Stomach (tissue), 9 donors: ENCODE results near the gene GMDS. TPM values are rescaled to one million over a fixed set of nuclear protein-coding genes. Genes with fewer than 3 reads are reported as not detected.

Experiments
- DNase-seq, 2 donors: peaks; one replicate each; pipeline versions ENCODE4 v3.0.0 to v3.0.0-alpha.2; 2013 to 2019
- H3K27ac ChIP-seq, 5 donors: fragments of 200-600 bp in 4 of 5; sonication (generic) in 4 of 5; one replicate each; pipeline ENCODE4 v1.5.1; 2013 to 2019; ENCODE audit warnings: mild to moderate bottlenecking in 1 of 5, moderate library complexity in 1 of 5
- H3K27me3 ChIP-seq, 3 donors: fragments of 200-600 bp; sonication (generic); one replicate each; pipeline ENCODE4 v1.5.1; 2017 to 2019; ENCODE audit warnings: mixed run types in 1 of 3
- H3K36me3 ChIP-seq, 4 donors: fragments of 200-600 bp; sonication (generic); 1 replicate in 3 of 4; 2 replicates in 1 of 4; pipeline ENCODE4 v1.5.1; 2016 to 2019
- H3K4me1 ChIP-seq, 4 donors: fragments of 200-600 bp; sonication (generic); one replicate each; pipeline ENCODE4 v1.5.1; 2016 to 2019
- H3K4me3 ChIP-seq, 4 donors: fragments of 200-600 bp; sonication (generic) in 3 of 4; one replicate each; pipeline ENCODE4 v1.5.1; 2016 to 2019; ENCODE audit warnings: mild to moderate bottlenecking in 1 of 4
- H3K9me3 ChIP-seq, 4 donors: fragments of 200-600 bp; sonication (generic); one replicate each; pipeline ENCODE4 v1.5.1; 2016 to 2019
- CTCF ChIP-seq, 7 experiments: fragments of 450-650 bp in 4 of 7; fragments of 200-600 bp in 3 of 7; sonication (generic) in 3 of 7; IDR thresholded peaks; one replicate each; pipeline ENCODE4 v1.5.1; 2016 to 2019; ENCODE audit warnings: antibody characterized with exemption in 7 of 7, control low read depth in 2 of 7, mild to moderate bottlenecking in 1 of 7
- EP300 ChIP-seq: sonication (generic); formaldehyde crosslinking; IDR thresholded peaks from one replicate; pipeline ENCODE4 v1.6.1; 2017; ENCODE audit warnings: antibody characterized with exemption
- POLR2A ChIP-seq, 4 donors: fragments of 450-650 bp; IDR thresholded peaks; one replicate each; pipeline ENCODE4 v1.6.1; 2016; ENCODE audit warnings: antibody characterized with exemption in 4 of 4, control low read depth in 2 of 4, mild to moderate bottlenecking in 1 of 4, moderate library complexity in 1 of 4
- POLR2AphosphoS5 ChIP-seq, 3 donors: sonication (generic); formaldehyde crosslinking; IDR thresholded peaks; one replicate each; pipeline ENCODE4 v1.6.1; 2016; ENCODE audit warnings: antibody characterized with exemption in 3 of 3
- WGBS, 5 donors: extraction: QIAGEN DNeasy Blood & Tissue Kit in 3 of 5; methylation state at CpG; one replicate each; pipeline versions ENCODE4 v1.1.5 to v1.1.7; 2013 to 2018; 5-methylcytosine and 5-hydroxymethylcytosine counted together
- intact Hi-C: fragments of 100-400 bp; cut with DNase I; formaldehyde crosslinking; loops from one replicate; pipeline ENCODE4 v1.15.1; 2023; ENCODE audit warnings: low total_unique reads
- polyA plus RNA-seq, 3 donors: library from polyadenylated mRNA; stranded (reverse); fragments of 200-250 nt; gene quantifications; one replicate each; pipeline ENCODE4 v1.2.3, GENCODE V29; 2013
- total RNA-seq, 5 donors: library from RNA; depleted of rRNA; stranded (reverse); fragments of >200 nt; gene quantifications; one replicate each; pipeline versions ENCODE4 v1.1.0 to v1.2.3, GENCODE V29; 2014 to 2016
- donor health status: healthy with polysubstance abuse.
- donor health status: Bipolar disorder and iron deficiency.
- donor health status: healthy.

The GMDS gene
- total and polyA plus RNA-seq, 8 donors = 83.7 to 262 (median 121) TPM

GRCh38 chr6:2240961-2241360 is 4.4 kb downstream of the GMDS start:
- Histone ChIP-seq H3K27ac (peak overlapping the region in 2 of 5 donors; percentile 2 to 57), H3K27me3 (no peaks in the 10 kb centered on the region), H3K9me3 (no peaks in the 10 kb centered on the region), H3K4me1 (peaks cover 6 to 54% (median 31%) of the 10 kb centered on the region in 4 donors), H3K36me3 (no peaks in the 10 kb centered on the region), H3K4me3 (peak overlapping the region in 1 of 4 donors; percentile 96)
- no peak for DNase-seq
- WGBS, 5 donors = 69 to 87% (median 75%) methylated on average over 6 of the region's 6 CpGs
- intact Hi-C loops = no loop called here
- TF ChIP-seq POLR2AphosphoS5 (IDR thresholded peaks at IDR 0.05) (no peak), EP300 (no peak), CTCF (IDR thresholded peaks at IDR 0.05) (no peak), POLR2A (IDR thresholded peaks at IDR 0.05) (no peak)

- Histone ChIP-seq H3K36me3 (no peaks in the 10 kb centered on the region), H3K27me3 (no peaks in the 10 kb centered on the region), H3K27ac (peak overlapping the region in 4 of 5 donors; percentile 3 to 51 (median 32)), H3K9me3 (no peaks in the 10 kb centered on the region), H3K4me3 (no peak overlapping the region), H3K4me1 (peaks cover 2 to 52% (median 26%) of the 10 kb centered on the region in 4 donors)
- intact Hi-C loops = no loop called here
- WGBS, 5 donors = 21 to 43% (median 27%) methylated on average over 1 of the region's 1 CpG
- TF ChIP-seq POLR2AphosphoS5 (IDR thresholded peaks at IDR 0.05) (peak in 1 of 3 donors; percentile 60), CTCF (IDR thresholded peaks at IDR 0.05) (no peak)
- DNase-seq = no peak
Observed at GRCh38 chr6:2237001-2237400, 8.4 kb downstream of the GMDS start.

GRCh38 chr6:2235777-2236495 is 9.5 kb downstream of the GMDS start:
- no peak for TF ChIP-seq POLR2AphosphoS5 (IDR thresholded peaks at IDR 0.05)
- no peak for TF ChIP-seq POLR2A (IDR thresholded peaks at IDR 0.05)
- no peak for TF ChIP-seq CTCF (IDR thresholded peaks at IDR 0.05)
- TF ChIP-seq EP300 = no peak
- no peaks in the 10 kb centered on the region for H3K36me3 ChIP-seq
- peak overlapping the region in 3 of 5 donors; percentile 3 to 51 (median 47) for H3K27ac ChIP-seq
- DNase-seq = no peak
- H3K9me3 ChIP-seq = no peaks in the 10 kb centered on the region
- H3K27me3 ChIP-seq = no peaks in the 10 kb centered on the region
- 67 to 82% (median 75%) methylated on average over 2 of the region's 2 CpGs for WGBS, 5 donors
- no peak overlapping the region for H3K4me3 ChIP-seq
- intact Hi-C loops = no loop called here
- peaks cover 0 to 53% (median 30%) of the 10 kb centered on the region in 4 donors for H3K4me1 ChIP-seq

- TF ChIP-seq EP300 (no peak), POLR2A (IDR thresholded peaks at IDR 0.05) (no peak), CTCF (IDR thresholded peaks at IDR 0.05) (no peak), POLR2AphosphoS5 (IDR thresholded peaks at IDR 0.05) (no peak)
- intact Hi-C loops = no loop called here
- Histone ChIP-seq H3K36me3 (no peaks in the 10 kb centered on the region), H3K9me3 (no peaks in the 10 kb centered on the region), H3K27ac (no peak overlapping the region), H3K4me1 (peaks cover 13 to 72% (median 29%) of the 10 kb centered on the region in 4 donors), H3K4me3 (no peak overlapping the region), H3K27me3 (no peaks in the 10 kb centered on the region)
- no peak for DNase-seq
- 82 to 91% (median 89%) methylated on average over 9 of the region's 9 CpGs for WGBS, 5 donors
Observed at GRCh38 chr6:2232445-2232844, 13.0 kb downstream of the GMDS start.
